Measurements from ENCODE around the gene BMPR1B. TPM values are rescaled to one million over a fixed set of nuclear protein-coding genes. Genes with fewer than 3 reads are reported as not detected.

The BMPR1B gene
- total RNA-seq, 1 experiment from 2014 or later, result 0.62 TPM

DNA sequence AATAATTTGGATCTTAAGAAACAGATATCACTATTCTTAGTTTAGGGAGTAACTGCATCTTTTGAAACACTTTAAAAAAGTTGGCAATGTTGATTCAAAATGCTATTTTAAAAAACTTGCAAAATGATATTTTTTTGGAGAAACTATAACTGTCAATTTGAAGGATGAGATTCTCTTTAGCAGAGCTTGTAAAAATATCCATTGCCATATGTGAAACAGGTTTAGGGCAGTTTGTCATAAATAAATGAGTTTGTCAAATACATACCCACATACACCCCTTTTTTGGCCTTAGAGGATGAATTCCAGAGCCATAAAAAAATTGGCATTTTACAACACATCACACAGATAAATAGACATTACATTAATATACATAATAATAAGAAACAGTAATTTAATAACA is 174.6 kb downstream of the BMPR1B start:
- intact Hi-C loops (cut with micrococcal nuclease; ENCODE audit: unreplicated experiment), result no loop called here
- POLR2A ChIA-PET, result no interaction called here
- ATAC-seq, result no peak

DNA sequence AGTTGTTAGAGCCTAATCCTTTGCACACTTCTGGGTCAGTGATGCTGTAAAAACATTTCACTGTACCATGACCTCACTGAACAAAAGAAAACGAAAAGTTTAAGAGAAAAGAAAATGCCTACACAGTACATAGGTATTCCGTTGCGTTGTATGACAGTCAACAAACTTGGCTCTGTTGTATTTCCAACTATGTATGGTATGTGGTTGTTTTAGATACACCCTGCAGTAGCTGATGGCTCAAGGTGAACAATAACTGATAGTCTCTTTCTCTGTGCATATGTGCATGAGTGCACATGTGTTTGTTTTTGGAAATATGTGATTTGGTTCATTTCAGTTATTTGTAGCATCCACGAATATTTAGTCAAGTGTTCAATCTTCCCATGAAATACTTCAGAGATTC is 176.0 kb downstream of the BMPR1B start:
- Histone ChIP-seq H3K4me1 (ENCODE audit: control insufficient read depth, insufficient read depth, low read length) (no peaks in the 10 kb centered on the region), H3K36me3 (ENCODE audit: control insufficient read depth, insufficient read depth, low read length) (no peaks in the 10 kb centered on the region), H3K4me3 (ENCODE audit: low read depth in 2 of 2, low read length in 2 of 2) (no peak overlapping the region), H3K27me3 (ENCODE audit: control insufficient read depth, insufficient read depth, low read length) (no peaks in the 10 kb centered on the region), H3K27ac (ENCODE audit: low read length) (no peak overlapping the region), H3K9me3 (ENCODE audit: control insufficient read depth, insufficient read depth, low read depth, low read length) (no peaks in the 10 kb centered on the region)
- in situ Hi-C loops (cut with HindIII; ENCODE audit: low pct_unique_long_range_greater_than_20kb, low sequenced_read_pairs) (no loop called here), intact Hi-C loops (cut with micrococcal nuclease; ENCODE audit: unreplicated experiment) (no loop called here)
- ChIA-PET POLR2A (no interaction called here), CTCF (no interaction called here)
- DNase-seq (ENCODE audit: low read depth, low spot score) (no peak), ATAC-seq (no peak)
- no TSS peak for BruUV-seq (replicated peaks)
- TF ChIP-seq CTCF (IDR thresholded peaks at IDR 0.05) (no peak), REST (IDR thresholded peaks at IDR 0.05; ENCODE audit: insufficient read depth in 1 of 2, low read depth in 2 of 2, low read length in 1 of 2) (no peak), SIN3A (IDR thresholded peaks at IDR 0.05; ENCODE audit: borderline replicate concordance, insufficient read depth, low read depth, low read length) (no peak), POLR2AphosphoS5 (IDR thresholded peaks at IDR 0.05; ENCODE audit: low read depth, low read length) (no peak), TCF7L2 (IDR thresholded peaks at IDR 0.05; ENCODE audit: low read depth, low read length) (no peak)

More for the DNA sequence above, 174.6 kb downstream of the BMPR1B start:
- Histone ChIP-seq H3K4me3 (ENCODE audit: low read depth in 2 of 2, low read length in 2 of 2) (no peak overlapping the region), H3K36me3 (ENCODE audit: control insufficient read depth, insufficient read depth, low read length) (no peaks in the 10 kb centered on the region), H3K27ac (ENCODE audit: low read length) (no peak overlapping the region), H3K4me1 (ENCODE audit: control insufficient read depth, insufficient read depth, low read length) (no peaks in the 10 kb centered on the region), H3K9me3 (ENCODE audit: control insufficient read depth, insufficient read depth, low read depth, low read length) (no peaks in the 10 kb centered on the region), H3K27me3 (ENCODE audit: control insufficient read depth, insufficient read depth, low read length) (no peaks in the 10 kb centered on the region)
- no TSS peak for BruUV-seq (replicated peaks)
- CTCF ChIA-PET, result no interaction called here
- TF ChIP-seq TCF7L2 (IDR thresholded peaks at IDR 0.05; ENCODE audit: low read depth, low read length), result no peak
- TF ChIP-seq POLR2AphosphoS5 (IDR thresholded peaks at IDR 0.05; ENCODE audit: low read depth, low read length), result no peak
- no peak for TF ChIP-seq SIN3A (IDR thresholded peaks at IDR 0.05; ENCODE audit: borderline replicate concordance, insufficient read depth, low read depth, low read length)
- no peak for TF ChIP-seq REST (IDR thresholded peaks at IDR 0.05; ENCODE audit: insufficient read depth in 1 of 2, low read depth in 2 of 2, low read length in 1 of 2)
- TF ChIP-seq CTCF (IDR thresholded peaks at IDR 0.05), result no peak
- DNase-seq (ENCODE audit: low read depth, low spot score), result no peak
- in situ Hi-C loops (cut with HindIII; ENCODE audit: low pct_unique_long_range_greater_than_20kb, low sequenced_read_pairs), result no loop called here
